ENCODE results near the gene ARHGAP10.
A peak's percentile ranks its signal among the peaks of the same experiment; 100 is the strongest.

The ARHGAP10 gene

DNA sequence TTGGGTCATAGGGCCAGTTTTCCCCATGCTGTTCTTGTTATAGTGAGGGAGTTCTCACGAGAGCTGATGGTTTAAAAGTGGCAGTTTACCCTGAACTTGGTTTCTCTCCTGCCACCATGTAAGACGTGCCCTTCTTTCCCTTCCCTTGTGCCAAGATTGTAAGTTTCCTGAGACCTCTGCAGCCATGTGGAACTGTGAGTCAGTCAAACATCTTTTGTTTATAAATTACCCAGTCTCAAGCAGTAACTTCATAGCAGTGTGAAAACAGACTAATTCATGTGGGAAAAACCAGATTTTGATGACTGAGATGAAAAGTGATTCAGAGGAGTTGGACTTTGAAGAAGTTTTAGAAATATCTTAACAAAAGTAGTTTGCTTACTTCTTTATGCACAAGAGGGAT is 101.4 kb downstream of the ARHGAP10 start:
- no peak overlapping the region for H3K4me3 Mint-ChIP-seq
- TF ChIP-seq, protein P1, sequence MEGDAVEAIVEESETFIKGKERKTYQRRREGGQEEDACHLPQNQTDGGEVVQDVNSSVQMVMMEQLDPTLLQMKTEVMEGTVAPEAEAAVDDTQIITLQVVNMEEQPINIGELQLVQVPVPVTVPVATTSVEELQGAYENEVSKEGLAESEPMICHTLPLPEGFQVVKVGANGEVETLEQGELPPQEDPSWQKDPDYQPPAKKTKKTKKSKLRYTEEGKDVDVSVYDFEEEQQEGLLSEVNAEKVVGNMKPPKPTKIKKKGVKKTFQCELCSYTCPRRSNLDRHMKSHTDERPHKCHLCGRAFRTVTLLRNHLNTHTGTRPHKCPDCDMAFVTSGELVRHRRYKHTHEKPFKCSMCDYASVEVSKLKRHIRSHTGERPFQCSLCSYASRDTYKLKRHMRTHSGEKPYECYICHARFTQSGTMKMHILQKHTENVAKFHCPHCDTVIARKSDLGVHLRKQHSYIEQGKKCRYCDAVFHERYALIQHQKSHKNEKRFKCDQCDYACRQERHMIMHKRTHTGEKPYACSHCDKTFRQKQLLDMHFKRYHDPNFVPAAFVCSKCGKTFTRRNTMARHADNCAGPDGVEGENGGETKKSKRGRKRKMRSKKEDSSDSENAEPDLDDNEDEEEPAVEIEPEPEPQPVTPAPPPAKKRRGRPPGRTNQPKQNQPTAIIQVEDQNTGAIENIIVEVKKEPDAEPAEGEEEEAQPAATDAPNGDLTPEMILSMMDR (IDR thresholded peaks at IDR 0.05) = no peak
- H3K27me3 Mint-ChIP-seq (ENCODE audit: low read depth, poor library complexity) = no peaks in the 10 kb centered on the region
- H3K4me1 Mint-ChIP-seq = peaks cover 14% of the 10 kb centered on the region
- no peak for DNase-seq
- peak overlapping the region; percentile 24 for H3K27ac Mint-ChIP-seq
- H3K36me3 Mint-ChIP-seq (ENCODE audit: low read depth) = peaks cover 37% of the 10 kb centered on the region
- H3K9me3 Mint-ChIP-seq = no peaks in the 10 kb centered on the region

DNA sequence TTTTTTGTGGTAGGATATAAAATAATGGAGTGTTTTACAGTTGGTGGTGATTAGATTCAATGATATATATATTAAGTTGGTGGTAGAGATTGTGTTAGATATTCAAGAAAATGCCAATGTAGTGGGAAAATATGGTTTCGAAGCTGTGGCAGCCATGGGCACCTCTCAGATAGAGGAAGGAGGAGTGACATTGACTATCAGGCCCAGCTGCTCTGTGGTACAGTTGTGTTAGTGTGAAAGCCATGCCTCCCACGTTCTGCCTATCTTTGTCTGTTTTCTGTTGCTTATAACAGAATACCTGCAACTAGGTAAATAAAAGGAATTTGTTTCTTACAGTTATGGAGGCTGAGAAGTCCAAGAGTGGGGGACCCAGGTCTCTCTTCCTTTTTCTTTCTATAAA is 101.9 kb downstream of the ARHGAP10 start:
- TF ChIP-seq, protein P1 (IDR thresholded peaks at IDR 0.05) = no peak
- H3K4me1 Mint-ChIP-seq = peaks cover 14% of the 10 kb centered on the region
- H3K27me3 Mint-ChIP-seq (ENCODE audit: low read depth, poor library complexity) = no peaks in the 10 kb centered on the region
- no peak for DNase-seq
- H3K9me3 Mint-ChIP-seq = no peaks in the 10 kb centered on the region
- H3K36me3 Mint-ChIP-seq (ENCODE audit: low read depth) = peaks cover 37% of the 10 kb centered on the region
- H3K4me3 Mint-ChIP-seq = no peak overlapping the region
- H3K27ac Mint-ChIP-seq = peak overlapping the region; percentile 24

DNA sequence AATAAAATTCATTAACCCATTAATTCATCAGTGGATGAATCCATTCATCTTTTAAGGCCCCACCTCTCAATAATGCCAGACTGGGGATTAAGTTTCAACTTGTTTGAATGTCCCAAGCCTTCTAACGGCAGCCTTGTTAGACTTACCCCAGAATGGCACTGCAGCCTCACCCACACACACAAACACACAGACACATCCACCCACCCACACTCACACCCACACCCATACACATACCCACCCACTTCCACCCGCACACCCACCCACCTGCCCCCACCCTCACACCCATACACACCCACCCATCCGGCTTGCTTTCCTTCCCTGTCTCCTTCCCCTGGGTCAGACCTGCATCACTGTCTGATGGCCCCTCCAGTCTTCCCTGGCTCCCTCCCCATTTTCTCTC is 102.6 kb downstream of the ARHGAP10 start:
- H3K9me3 Mint-ChIP-seq = no peaks in the 10 kb centered on the region
- H3K4me3 Mint-ChIP-seq = no peak overlapping the region

DNA sequence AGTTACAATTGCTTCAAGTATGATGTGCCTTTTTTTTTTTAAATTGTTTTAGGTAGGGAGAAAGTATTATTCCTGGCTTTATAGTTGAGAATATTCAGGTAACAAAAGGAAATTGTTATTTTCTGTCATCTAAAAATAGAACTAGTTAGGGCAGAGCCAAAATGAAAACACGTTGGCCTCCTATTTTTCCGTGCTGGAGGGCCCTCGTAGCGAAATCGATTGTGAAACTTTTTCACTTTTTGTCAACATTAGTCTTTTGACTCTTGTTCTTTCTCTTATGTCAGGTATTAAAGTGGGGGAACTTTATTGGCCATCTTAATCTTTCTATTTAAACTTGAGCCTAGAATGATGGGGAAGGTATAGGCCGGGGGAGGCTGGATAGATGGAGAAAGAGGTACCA is 104.9 kb downstream of the ARHGAP10 start:
- peaks cover 30% of the 10 kb centered on the region for H3K36me3 Mint-ChIP-seq (ENCODE audit: low read depth)
- H3K27ac Mint-ChIP-seq = no peak overlapping the region
- H3K9me3 Mint-ChIP-seq = no peaks in the 10 kb centered on the region
- DNase-seq = no peak
- H3K4me1 Mint-ChIP-seq = peaks cover 30% of the 10 kb centered on the region
- TF ChIP-seq, protein P1 (IDR thresholded peaks at IDR 0.05) = no peak
- no peaks in the 10 kb centered on the region for H3K27me3 Mint-ChIP-seq (ENCODE audit: low read depth, poor library complexity)
- no peak overlapping the region for H3K4me3 Mint-ChIP-seq

More for the DNA sequence above, 102.6 kb downstream of the ARHGAP10 start:
- Mint-ChIP-seq H3K4me1 (peaks cover 20% of the 10 kb centered on the region), H3K27ac (no peak overlapping the region), H3K36me3 (ENCODE audit: low read depth) (peaks cover 34% of the 10 kb centered on the region), H3K27me3 (ENCODE audit: low read depth, poor library complexity) (no peaks in the 10 kb centered on the region)
- TF ChIP-seq, protein P1 (IDR thresholded peaks at IDR 0.05) = no peak
- DNase-seq = no peak

DNA sequence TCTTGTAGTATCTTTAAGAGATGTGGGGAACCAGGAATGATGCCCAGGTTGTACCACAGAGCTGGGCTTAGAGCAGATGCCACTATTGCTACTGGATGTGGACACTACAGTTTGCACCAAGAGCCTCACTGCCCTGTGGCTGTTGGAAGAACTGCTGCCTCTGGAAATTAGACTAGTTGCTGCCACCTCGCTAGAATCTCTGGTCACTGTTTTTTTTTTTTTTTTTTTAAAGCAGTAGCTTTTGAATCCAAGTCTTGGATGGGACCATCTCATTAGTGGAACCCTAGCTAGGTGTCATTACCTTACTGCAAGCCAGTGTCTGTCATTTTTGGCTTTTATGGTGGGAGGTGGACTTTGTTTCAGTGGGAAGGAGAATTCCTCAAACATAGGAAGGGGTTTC is 105.5 kb downstream of the ARHGAP10 start:
- Mint-ChIP-seq H3K9me3 (no peaks in the 10 kb centered on the region), H3K4me1 (peaks cover 30% of the 10 kb centered on the region), H3K4me3 (no peak overlapping the region), H3K36me3 (ENCODE audit: low read depth) (peaks cover 28% of the 10 kb centered on the region), H3K27me3 (ENCODE audit: low read depth, poor library complexity) (no peaks in the 10 kb centered on the region), H3K27ac (no peak overlapping the region)
- no peak for DNase-seq
- TF ChIP-seq, protein P1 (IDR thresholded peaks at IDR 0.05) = no peak

DNA sequence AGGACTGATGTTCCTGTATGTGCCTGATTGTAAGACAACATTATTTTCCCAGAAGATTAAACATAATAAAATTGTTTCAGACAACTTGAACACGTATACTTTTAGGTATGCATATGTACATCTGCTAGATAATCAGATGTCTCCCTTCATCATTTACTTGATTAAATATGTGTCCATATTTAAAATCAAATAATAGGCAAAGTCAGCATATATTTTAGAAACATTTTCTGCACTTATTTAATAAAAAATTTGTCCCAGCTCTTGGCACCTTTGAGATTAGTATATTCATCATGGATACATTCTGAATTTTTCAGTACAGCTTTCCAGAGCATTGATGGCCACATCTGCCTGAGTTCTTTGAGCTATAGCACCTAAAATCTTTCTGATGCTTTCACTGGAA is 106.0 kb downstream of the ARHGAP10 start:
- TF ChIP-seq, protein P1 (IDR thresholded peaks at IDR 0.05) = no peak
- Mint-ChIP-seq H3K4me3 (no peak overlapping the region), H3K27me3 (ENCODE audit: low read depth, poor library complexity) (no peaks in the 10 kb centered on the region), H3K4me1 (peaks cover 30% of the 10 kb centered on the region), H3K36me3 (ENCODE audit: low read depth) (peaks cover 29% of the 10 kb centered on the region), H3K9me3 (no peaks in the 10 kb centered on the region), H3K27ac (no peak overlapping the region)
- no peak for DNase-seq

Measured in nephron progenitor cell (in vitro differentiated cells).